H9 (cell line): ENCODE results near the gene ATG101. TPM values are rescaled to one million over a fixed set of nuclear protein-coding genes. Genes with fewer than 3 reads are reported as not detected.

Experiments used
- DNase-seq: peaks from one replicate; pipeline ENCODE4 v3.0.0-alpha.2; 2017
- H2AFZ ChIP-seq: one replicate; pipeline ENCODE4 v1.6.1; 2013; ENCODE audit warnings: mild to moderate bottlenecking, low read length, control low read depth, moderate library complexity
- H2AK5ac ChIP-seq: 2 replicates; pipeline ENCODE4 v1.6.1; 2013; ENCODE audit warnings: low read length, control low read depth, mixed read lengths; ENCODE audit not compliant: insufficient read length
- H2BK120ac ChIP-seq: one replicate; pipeline ENCODE4 v1.6.1; 2013; ENCODE audit warnings: low read depth, mild to moderate bottlenecking, low read length, control low read depth, inconsistent platforms; ENCODE audit not compliant: poor library complexity, severe bottlenecking
- H2BK12ac ChIP-seq: 2 replicates; pipeline ENCODE4 v1.6.1; 2013; ENCODE audit warnings: low read length, control low read depth, mixed read lengths, low read depth; ENCODE audit not compliant: insufficient read length
- H2BK15ac ChIP-seq: 2 replicates; pipeline ENCODE4 v1.6.1; 2013; ENCODE audit warnings: low read depth, low read length, control low read depth
- H2BK20ac ChIP-seq: one replicate; pipeline ENCODE4 v1.6.1; 2013; ENCODE audit warnings: low read depth, mild to moderate bottlenecking, low read length, control low read depth, inconsistent platforms; ENCODE audit not compliant: poor library complexity, severe bottlenecking
- H2BK5ac ChIP-seq: 2 replicates; pipeline ENCODE4 v1.6.1; 2013; ENCODE audit warnings: low read length, control low read depth, mixed read lengths; ENCODE audit not compliant: insufficient read length
- H3K14ac ChIP-seq: 2 replicates; pipeline ENCODE4 v1.6.1; 2013; ENCODE audit warnings: low read length, control low read depth; ENCODE audit not compliant: insufficient read depth
- H3K18ac ChIP-seq: 2 replicates; pipeline ENCODE4 v1.6.1; 2013; ENCODE audit warnings: low read depth, mild to moderate bottlenecking, mixed read lengths, low read length, control low read depth; ENCODE audit not compliant: insufficient read length
- H3K23ac ChIP-seq: 2 replicates; pipeline ENCODE4 v1.6.1; 2013; ENCODE audit warnings: low read length, control low read depth, mixed read lengths, low read depth; ENCODE audit not compliant: insufficient read length
- H3K23me2 ChIP-seq: 2 replicates; pipeline ENCODE4 v1.6.1; 2013; ENCODE audit warnings: low read depth, mild to moderate bottlenecking, mixed read lengths, low read length, control low read depth; ENCODE audit not compliant: insufficient read length, poor library complexity, severe bottlenecking
- H3K27ac ChIP-seq: 2 replicates; pipeline ENCODE4 v1.5.1; 2013; ENCODE audit warnings: low read length, control low read depth, mixed read lengths, low read depth; ENCODE audit not compliant: insufficient read length
- H3K27me3 ChIP-seq: 2 replicates; pipeline ENCODE4 v1.6.1; 2013; ENCODE audit warnings: low read length, control low read depth, inconsistent platforms; ENCODE audit not compliant: insufficient read depth
- H3K4ac ChIP-seq: 2 replicates; pipeline ENCODE4 v1.6.1; 2013; ENCODE audit warnings: low read depth, mild to moderate bottlenecking, control low read depth, inconsistent platforms, low read length, moderate library complexity
- H3K4me1 ChIP-seq: 2 replicates; pipeline ENCODE4 v1.6.1; 2013; ENCODE audit warnings: low read length, control low read depth, inconsistent platforms; ENCODE audit not compliant: insufficient read depth
- H3K4me2 ChIP-seq: 2 replicates; pipeline ENCODE4 v1.6.1; 2013; ENCODE audit warnings: low read length, control low read depth, mixed read lengths; ENCODE audit not compliant: insufficient read length, insufficient read depth
- H3K56ac ChIP-seq: 2 replicates; pipeline ENCODE4 v1.6.1; 2013; ENCODE audit warnings: low read depth, mild to moderate bottlenecking, mixed read lengths, low read length, control low read depth; ENCODE audit not compliant: insufficient read length
- H3K79me1 ChIP-seq: 2 replicates; pipeline ENCODE4 v1.6.1; 2013; ENCODE audit warnings: low read depth, mild to moderate bottlenecking, moderate library complexity, low read length, control low read depth, inconsistent platforms; ENCODE audit not compliant: insufficient read depth, poor library complexity, severe bottlenecking
- H3K79me2 ChIP-seq: 2 replicates; pipeline ENCODE4 v1.6.1; 2013; ENCODE audit warnings: low read length, control low read depth, inconsistent platforms; ENCODE audit not compliant: insufficient read depth
- H3K9ac ChIP-seq: 2 replicates; pipeline ENCODE4 v1.6.1; 2013; ENCODE audit warnings: low read length, control low read depth, mixed read lengths; ENCODE audit not compliant: insufficient read length; ENCODE audit errors: extremely low read depth
- H3K9me3 ChIP-seq: one replicate; pipeline ENCODE4 v1.6.1; 2013; ENCODE audit warnings: low read depth, low read length, inconsistent platforms; ENCODE audit not compliant: control insufficient read depth
- H3T11ph ChIP-seq: one replicate; pipeline ENCODE4 v1.6.1; 2013; ENCODE audit warnings: mild to moderate bottlenecking, low read length, control low read depth, inconsistent platforms
- H4K20me1 ChIP-seq: one replicate; pipeline ENCODE4 v1.6.1; 2013; ENCODE audit not compliant: control insufficient read depth, insufficient read length, insufficient read depth
- H4K5ac ChIP-seq: 2 replicates; pipeline ENCODE4 v1.6.1; 2013; ENCODE audit warnings: low read depth, mild to moderate bottlenecking, mixed read lengths, low read length, control low read depth; ENCODE audit not compliant: insufficient read length
- H4K8ac ChIP-seq: replicated peaks from 2 replicates; pipeline ENCODE4 v1.6.1; 2013; ENCODE audit warnings: low read length, control low read depth, mixed read lengths, low read depth; ENCODE audit not compliant: insufficient read length
- H4K91ac ChIP-seq: 2 replicates; pipeline ENCODE4 v1.6.1; 2013; ENCODE audit warnings: low read depth, mild to moderate bottlenecking, moderate library complexity, mixed read lengths, low read length, control low read depth; ENCODE audit not compliant: insufficient read length
- H3K27ac Mint-ChIP-seq, 3 experiments: 2 replicates in 2 of 3; 3 replicates in 1 of 3; pipeline ENCODE4 v1.8.0; 2020 to 2021; ENCODE audit warnings: mixed read lengths in 3 of 3, mild to moderate bottlenecking in 1 of 3, moderate library complexity in 1 of 3
- H3K27me3 Mint-ChIP-seq: 2 replicates; pipeline ENCODE4 v1.8.0; 2021; ENCODE audit warnings: low read depth, mild to moderate bottlenecking, moderate library complexity, mixed read lengths
- H3K36me3 Mint-ChIP-seq, 3 experiments: 2 replicates in 2 of 3; 3 replicates in 1 of 3; pipeline ENCODE4 v1.8.0; 2020 to 2021; ENCODE audit warnings: low read depth in 3 of 3, mixed read lengths in 3 of 3; ENCODE audit not compliant: insufficient read depth in 1 of 3
- H3K4me1 Mint-ChIP-seq, 2 experiments: 2 replicates each; pipeline ENCODE4 v1.8.0; 2020; ENCODE audit warnings: mixed read lengths in 2 of 2
- H3K4me3 Mint-ChIP-seq, 2 experiments: 2 replicates in 1 of 2; 3 replicates in 1 of 2; pipeline ENCODE4 v1.8.0; 2020 to 2021; ENCODE audit warnings: mild to moderate bottlenecking in 2 of 2, mixed read lengths in 2 of 2, moderate library complexity in 1 of 2
- H3K9me3 Mint-ChIP-seq, 2 experiments: 2 replicates in 1 of 2; 3 replicates in 1 of 2; pipeline ENCODE4 v1.8.0; 2020; ENCODE audit warnings: mild to moderate bottlenecking in 2 of 2, mixed read lengths in 2 of 2, moderate library complexity in 1 of 2
- WGBS: extraction: QIAGEN DNeasy Blood & Tissue Kit; methylation state at CpG from one replicate; pipeline ENCODE4 v1.1.7; 2013; ENCODE audit warnings: missing lambda C conversion rate, low lambda C conversion rate, mixed read lengths; ENCODE audit not compliant: insufficient read length; ENCODE audit errors: extremely low coverage; 5-methylcytosine and 5-hydroxymethylcytosine counted together
- total RNA-seq: library from RNA; stranded (reverse); gene quantifications from 2 replicates; pipeline ENCODE4 v1.2.1, GENCODE V29; 2021
- TF ChIP-seq, protein P1 (sequence below): fragments of 200-600 bp; sonication (generic); conservative IDR thresholded peaks from 3 replicates; pipeline ENCODE4 v1.8.0; 2021; ENCODE audit warnings: antibody characterized with exemption, mild to moderate bottlenecking

Gene ATG101
- total RNA-seq, 1 experiment from 2014 or later, result 58.3 TPM

DNA sequence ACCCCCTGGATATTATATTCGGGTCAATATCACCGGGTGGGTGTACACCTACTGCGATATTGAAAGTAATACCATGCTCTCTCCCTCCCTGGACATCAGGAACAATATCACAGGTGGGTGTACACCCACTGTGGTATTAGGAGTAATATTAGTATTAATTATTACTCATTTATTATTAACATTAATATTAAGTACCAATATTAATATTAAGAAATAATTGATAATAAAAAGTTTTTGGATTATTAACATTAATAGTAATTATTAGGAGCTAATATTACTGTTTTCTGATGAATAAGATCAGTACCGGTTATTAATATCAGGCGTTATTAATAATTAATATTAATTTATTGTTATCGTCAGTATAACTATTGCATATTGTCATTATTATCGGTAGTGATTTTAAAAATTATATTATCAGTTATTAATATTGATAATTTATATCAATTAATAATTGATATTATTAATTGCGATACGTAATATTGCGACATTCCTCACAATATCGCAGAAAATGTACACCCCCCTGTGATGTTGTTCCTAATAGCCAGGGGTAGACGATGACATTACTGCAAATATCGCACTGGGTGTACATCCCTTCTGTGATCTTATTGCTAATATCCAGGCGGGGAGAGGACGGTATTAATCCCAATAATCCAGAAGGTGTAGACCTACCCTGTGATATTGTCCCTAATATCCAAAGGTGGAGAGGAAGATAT, 26.7 kb downstream of the ATG101 start:
- Histone ChIP-seq H3K4ac (no peak overlapping the region), H2BK120ac (no peak overlapping the region), H2BK12ac (no peak overlapping the region), H4K20me1 (no peaks in the 10 kb centered on the region), H3K56ac (no peak overlapping the region), H4K91ac (no peak overlapping the region), H3K27me3 (no peaks in the 10 kb centered on the region), H3K18ac (no peak overlapping the region), H2BK20ac (no peak overlapping the region), H2AK5ac (no peak overlapping the region), H3T11ph (no peak overlapping the region), H2BK5ac (no peak overlapping the region), H4K5ac (no peak overlapping the region), H2AFZ (no peak overlapping the region), H3K79me2 (no peaks in the 10 kb centered on the region), H3K23me2 (no peaks in the 10 kb centered on the region), H3K9ac (no peak overlapping the region), H3K4me2 (no peak overlapping the region), H3K27ac (no peak overlapping the region), H3K4me1 (no peaks in the 10 kb centered on the region; the same call in 1 of the 2 replicates), H4K8ac (no peak overlapping the region), H3K79me1 (no peaks in the 10 kb centered on the region), H3K14ac (no peak overlapping the region), H3K23ac (no peak overlapping the region), H2BK15ac (no peak overlapping the region), H3K9me3 (no peaks in the 10 kb centered on the region)
- TF ChIP-seq, protein P1, sequence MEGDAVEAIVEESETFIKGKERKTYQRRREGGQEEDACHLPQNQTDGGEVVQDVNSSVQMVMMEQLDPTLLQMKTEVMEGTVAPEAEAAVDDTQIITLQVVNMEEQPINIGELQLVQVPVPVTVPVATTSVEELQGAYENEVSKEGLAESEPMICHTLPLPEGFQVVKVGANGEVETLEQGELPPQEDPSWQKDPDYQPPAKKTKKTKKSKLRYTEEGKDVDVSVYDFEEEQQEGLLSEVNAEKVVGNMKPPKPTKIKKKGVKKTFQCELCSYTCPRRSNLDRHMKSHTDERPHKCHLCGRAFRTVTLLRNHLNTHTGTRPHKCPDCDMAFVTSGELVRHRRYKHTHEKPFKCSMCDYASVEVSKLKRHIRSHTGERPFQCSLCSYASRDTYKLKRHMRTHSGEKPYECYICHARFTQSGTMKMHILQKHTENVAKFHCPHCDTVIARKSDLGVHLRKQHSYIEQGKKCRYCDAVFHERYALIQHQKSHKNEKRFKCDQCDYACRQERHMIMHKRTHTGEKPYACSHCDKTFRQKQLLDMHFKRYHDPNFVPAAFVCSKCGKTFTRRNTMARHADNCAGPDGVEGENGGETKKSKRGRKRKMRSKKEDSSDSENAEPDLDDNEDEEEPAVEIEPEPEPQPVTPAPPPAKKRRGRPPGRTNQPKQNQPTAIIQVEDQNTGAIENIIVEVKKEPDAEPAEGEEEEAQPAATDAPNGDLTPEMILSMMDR, result no peak
- peaks cover 7 to 9% of the 10 kb centered on the region in 2 experiments for H3K4me1 Mint-ChIP-seq
- no peaks in the 10 kb centered on the region for H3K9me3 Mint-ChIP-seq
- H3K27ac Mint-ChIP-seq, result no peak overlapping the region
- no peak overlapping the region for H3K4me3 Mint-ChIP-seq
- peaks cover 33% of the 10 kb centered on the region for H3K27me3 Mint-ChIP-seq
- H3K36me3 Mint-ChIP-seq, result no peaks in the 10 kb centered on the region
- 100% methylated on average over 1 of the region's 15 CpGs for WGBS
- no peak for DNase-seq
